Activated T-helper 1 cell treated with anti-CD3 and anti-CD28 coated beads, Interleukin-12 subunit alpha, Interleukin-12 subunit beta, Interleukin-2, Interleukin-4 antibody, amounts not matched to agents 30 ng/mL and 10 ng/mL and 1 ng/mL, durations not matched to agents 14 hours and 24 hours and 36 hours (primary cell): ENCODE results near the gene RAB38. TPM values are rescaled to one million over a fixed set of nuclear protein-coding genes. Genes with fewer than 3 reads are reported as not detected.

Source experiments
- DNase-seq: peaks from one replicate; pipeline ENCODE4 v3.0.0; 2021; ENCODE audit warnings: low spot score
- H3K27ac Mint-ChIP-seq: one replicate; pipeline ENCODE4 v1.8.0; 2021; ENCODE audit warnings: mild to moderate bottlenecking, mixed read lengths
- H3K27me3 Mint-ChIP-seq: one replicate; pipeline ENCODE4 v1.8.0; 2022; ENCODE audit warnings: mild to moderate bottlenecking, moderate library complexity, mixed read lengths; ENCODE audit not compliant: insufficient read depth
- H3K36me3 Mint-ChIP-seq: one replicate; pipeline ENCODE4 v1.8.0; 2021; ENCODE audit warnings: low read depth, mixed read lengths
- H3K4me1 Mint-ChIP-seq: one replicate; pipeline ENCODE4 v1.8.0; 2021; ENCODE audit warnings: low read depth, mixed read lengths
- H3K4me3 Mint-ChIP-seq: one replicate; pipeline ENCODE4 v1.8.0; 2021; ENCODE audit warnings: mild to moderate bottlenecking, moderate library complexity, mixed read lengths
- H3K9me3 Mint-ChIP-seq: one replicate; pipeline ENCODE4 v1.8.0; 2021; ENCODE audit warnings: mixed read lengths
- intact Hi-C: fragments of 100-400 bp; cut with micrococcal nuclease; formaldehyde crosslinking; loops from one replicate; pipeline ENCODE4 v1.15.1; 2024
- total RNA-seq: library from RNA; stranded (reverse); gene quantifications from 2 replicates; pipeline ENCODE4 v1.2.3, GENCODE V29; 2022

RAB38 gene
- total RNA-seq, 1 donor from 2014 or later = 2.0 TPM

- Mint-ChIP-seq H3K9me3 (no peaks in the 10 kb centered on the region), H3K36me3 (no peaks in the 10 kb centered on the region), H3K4me1 (no peaks in the 10 kb centered on the region), H3K27ac (no peak overlapping the region), H3K4me3 (no peak overlapping the region), H3K27me3 (peaks cover 9% of the 10 kb centered on the region)
- intact Hi-C loops = no loop called here
- no peak for DNase-seq
Observed at GRCh38 chr11:88087337-88087736, 87.9 kb downstream of the RAB38 start.

GRCh38 chr11:88086297-88086696 is 88.9 kb downstream of the RAB38 start:
- H3K4me1 Mint-ChIP-seq = no peaks in the 10 kb centered on the region
- intact Hi-C loops = no loop called here
- peaks cover 8% of the 10 kb centered on the region for H3K27me3 Mint-ChIP-seq
- H3K9me3 Mint-ChIP-seq = no peaks in the 10 kb centered on the region
- H3K36me3 Mint-ChIP-seq = no peaks in the 10 kb centered on the region
- no peak overlapping the region for H3K27ac Mint-ChIP-seq
- DNase-seq = no peak
- no peak overlapping the region for H3K4me3 Mint-ChIP-seq

GRCh38 chr11:88070437-88070836 is 104.8 kb downstream of the RAB38 start:
- no peak overlapping the region for H3K4me3 Mint-ChIP-seq

GRCh38 chr11:88068848-88069554 is 106.2 kb downstream of the RAB38 start:
- no peaks in the 10 kb centered on the region for H3K4me1 Mint-ChIP-seq
- H3K9me3 Mint-ChIP-seq = no peaks in the 10 kb centered on the region
- H3K27me3 Mint-ChIP-seq = peaks cover 9% of the 10 kb centered on the region
- no peak overlapping the region for H3K4me3 Mint-ChIP-seq
- no peak for DNase-seq
- no peaks in the 10 kb centered on the region for H3K36me3 Mint-ChIP-seq
- intact Hi-C loops = no loop called here
- no peak overlapping the region for H3K27ac Mint-ChIP-seq

More at GRCh38 chr11:88070437-88070836, 104.8 kb downstream of the RAB38 start:
- H3K9me3 Mint-ChIP-seq = no peaks in the 10 kb centered on the region
- peaks cover 9% of the 10 kb centered on the region for H3K27me3 Mint-ChIP-seq
- no peak overlapping the region for H3K27ac Mint-ChIP-seq
- H3K4me1 Mint-ChIP-seq = no peaks in the 10 kb centered on the region
- no peak for DNase-seq
- intact Hi-C loops = no loop called here
- H3K36me3 Mint-ChIP-seq = no peaks in the 10 kb centered on the region

- Mint-ChIP-seq H3K9me3 (no peaks in the 10 kb centered on the region), H3K4me1 (no peaks in the 10 kb centered on the region), H3K4me3 (no peak overlapping the region), H3K36me3 (no peaks in the 10 kb centered on the region), H3K27ac (no peak overlapping the region), H3K27me3 (peaks cover 5% of the 10 kb centered on the region)
- intact Hi-C loops = no loop called here
- no peak for DNase-seq
Observed at GRCh38 chr11:88066090-88066489, 109.2 kb downstream of the RAB38 start.

- Mint-ChIP-seq H3K4me3 (no peak overlapping the region), H3K4me1 (no peaks in the 10 kb centered on the region), H3K27me3 (peaks cover 2% of the 10 kb centered on the region), H3K36me3 (no peaks in the 10 kb centered on the region), H3K27ac (no peak overlapping the region), H3K9me3 (no peaks in the 10 kb centered on the region)
- no peak for DNase-seq
- intact Hi-C loops = no loop called here
Observed at GRCh38 chr11:88064097-88064705, 111.0 kb downstream of the RAB38 start.

Other genes starting within 250 kb of the RAB38 start
- 99.4 and 99.6 TPM in 2 replicates for gene CTSC, start 162.3 kb upstream of the RAB38 start, total RNA-seq